Activated CD4-positive, alpha-beta T cell treated with anti-CD3 and anti-CD28 coated beads, Interleukin-2, amount 50 U/mL, for 1 hour (primary cell): ENCODE data around the gene YTHDC1.

Experiments
- DNase-seq: peaks from one replicate; pipeline ENCODE4 v3.0.0-alpha.2; 2020

YTHDC1 gene

GRCh38 chr4:68352791-68353190 lies 2.9 kb upstream of the YTHDC1 start:
- DNase-seq, result no peak

- no peak for DNase-seq
Measured at GRCh38 chr4:68349279-68349648, 626 bp downstream of the YTHDC1 start.

GRCh38 chr4:68348577-68348976 lies 1.3 kb downstream of the YTHDC1 start:
- no peak for DNase-seq

- no peak for DNase-seq
Measured at GRCh38 chr4:68347845-68348244, 2.0 kb downstream of the YTHDC1 start.

- DNase-seq, result no peak
Measured at GRCh38 chr4:68346461-68346860, 3.4 kb downstream of the YTHDC1 start.

- no peak for DNase-seq
Measured at GRCh38 chr4:68344785-68345184, 5.1 kb downstream of the YTHDC1 start.

- no peak for DNase-seq
Measured at GRCh38 chr4:68344049-68344448, 5.8 kb downstream of the YTHDC1 start.

GRCh38 chr4:68342134-68342533 lies 7.8 kb downstream of the YTHDC1 start:
- no peak for DNase-seq

GRCh38 chr4:68338625-68339024 lies 11.3 kb downstream of the YTHDC1 start:
- no peak for DNase-seq

- no peak for DNase-seq
Measured at GRCh38 chr4:68337522-68337921, 12.4 kb downstream of the YTHDC1 start.

- DNase-seq, result no peak
Measured at GRCh38 chr4:68337004-68337403, 12.9 kb downstream of the YTHDC1 start.

- DNase-seq, result no peak
Measured at GRCh38 chr4:68336530-68336929, 13.4 kb downstream of the YTHDC1 start.

GRCh38 chr4:68326141-68326540 lies 23.7 kb downstream of the YTHDC1 start:
- DNase-seq, result no peak

- DNase-seq, result no peak
Measured at GRCh38 chr4:68324519-68325262, 25.2 kb downstream of the YTHDC1 start.

- DNase-seq, result no peak
Measured at GRCh38 chr4:68319040-68319439, 30.9 kb downstream of the YTHDC1 start.

GRCh38 chr4:68316193-68316969 lies 33.5 kb downstream of the YTHDC1 start:
- no peak for DNase-seq

- no peak for DNase-seq
Measured at GRCh38 chr4:68310651-68311247, 39.1 kb downstream of the YTHDC1 start.

GRCh38 chr4:68304731-68305130 lies 45.2 kb downstream of the YTHDC1 start:
- no peak for DNase-seq

GRCh38 chr4:68299492-68300457 lies 50.1 kb downstream of the YTHDC1 start:
- DNase-seq, result no peak

GRCh38 chr4:68297137-68297536 lies 52.8 kb downstream of the YTHDC1 start:
- DNase-seq, result no peak

GRCh38 chr4:68291256-68291655 lies 58.6 kb downstream of the YTHDC1 start:
- DNase-seq, result no peak

- no peak for DNase-seq
Measured at GRCh38 chr4:68288393-68288740, 61.5 kb downstream of the YTHDC1 start.
